Breast epithelium (tissue), 4 donors: ENCODE results near the gene C12orf60. TPM values are rescaled to one million over a fixed set of nuclear protein-coding genes. Genes with fewer than 3 reads are reported as not detected.

Experiments
- DNase-seq, 2 donors: peaks; one replicate each; pipeline ENCODE4 v3.0.0-alpha.2; 2019; ENCODE audit warnings: low spot score in 2 of 2
- H3K27ac ChIP-seq, 2 donors: fragments of 200-600 bp; sonication (generic) in 1 of 2; one replicate each; pipeline ENCODE4 v1.5.1; 2016 to 2019; ENCODE audit warnings: mild to moderate bottlenecking in 1 of 2
- H3K27me3 ChIP-seq, 2 donors: fragments of 200-600 bp; sonication (generic) in 1 of 2; one replicate each; pipeline versions ENCODE4 v1.5.1 to v1.6.0; 2017 to 2019; ENCODE audit warnings: control low read depth in 1 of 2, mild to moderate bottlenecking in 1 of 2
- H3K36me3 ChIP-seq: fragments of 200-600 bp; one replicate; pipeline ENCODE4 v1.5.1; 2019
- H3K4me1 ChIP-seq, 2 donors: fragments of 200-600 bp; sonication (generic); one replicate each; pipeline ENCODE4 v1.5.1; 2016 to 2019; ENCODE audit warnings: control low read depth in 1 of 2
- H3K4me3 ChIP-seq, 3 donors: fragments of 200-600 bp; sonication (generic); 1 replicate in 2 of 3; 2 replicates in 1 of 3; pipeline ENCODE4 v1.5.1; 2016 to 2019; ENCODE audit warnings: mild to moderate bottlenecking in 3 of 3, moderate library complexity in 2 of 3
- H3K9me3 ChIP-seq, 2 donors: fragments of 200-600 bp; sonication (generic) in 1 of 2; one replicate each; pipeline ENCODE4 v1.5.1; 2016 to 2019; ENCODE audit warnings: control low read depth in 1 of 2
- POLR2A ChIP-seq: fragments of 450-650 bp; IDR thresholded peaks from one replicate; pipeline ENCODE4 v1.6.1; 2016; ENCODE audit warnings: antibody characterized with exemption, mild to moderate bottlenecking, moderate library complexity
- POLR2AphosphoS5 ChIP-seq, 3 donors: sonication (generic); formaldehyde crosslinking; IDR thresholded peaks; one replicate each; pipeline ENCODE4 v1.6.1; 2017; ENCODE audit warnings: antibody characterized with exemption in 3 of 3
- intact Hi-C: fragments of 100-400 bp; cut with DNase I; formaldehyde crosslinking; loops from one replicate; pipeline ENCODE4 v1.15.1; 2023; ENCODE audit warnings: low total_unique reads
- total RNA-seq, 3 donors: library from RNA; depleted of rRNA; stranded (reverse); fragments of >200 nt; gene quantifications; one replicate each; pipeline ENCODE4 v1.1.0, GENCODE V29; 2016
- TF ChIP-seq, protein P1 (sequence below), 3 donors: fragments of 450-650 bp; IDR thresholded peaks; one replicate each; pipeline ENCODE4 v1.5.1; 2016 to 2017; ENCODE audit warnings: antibody characterized with exemption in 3 of 3, mild to moderate bottlenecking in 3 of 3, moderate library complexity in 3 of 3

Gene C12orf60
- total RNA-seq, 3 donors from 2014 or later: 1.4 to 2.3 (median 1.6) TPM

DNA sequence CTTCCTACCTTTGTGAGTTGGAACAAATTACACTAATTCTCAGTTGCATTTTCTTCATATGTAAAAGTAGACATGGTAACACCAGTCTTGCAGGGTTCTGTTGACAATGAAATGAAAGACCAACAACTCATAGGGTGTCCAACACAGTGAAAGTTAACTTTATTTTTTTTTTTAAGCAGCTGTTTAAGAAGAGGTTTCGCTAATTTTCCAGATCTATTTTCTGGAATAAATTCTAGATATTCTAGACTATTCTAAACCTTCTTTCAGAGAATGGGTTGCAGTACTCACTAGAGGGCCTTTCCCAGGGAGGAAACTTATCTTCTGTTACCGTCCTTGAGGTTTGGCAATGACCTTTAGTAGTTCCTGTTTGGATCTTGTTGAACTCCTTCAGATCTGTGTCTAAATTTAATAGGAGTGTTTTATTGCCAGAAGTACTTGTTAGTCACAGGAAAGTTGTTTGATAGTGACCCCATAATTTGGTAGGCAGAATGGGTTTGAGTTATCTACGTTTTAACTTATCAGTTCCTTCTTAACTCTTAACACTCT, 42.6 kb downstream of the C12orf60 start:
- no peaks in the 10 kb centered on the region for H3K9me3 ChIP-seq
- no peak for DNase-seq
- H3K4me3 ChIP-seq: no peak overlapping the region
- intact Hi-C loops: no loop called here
- H3K36me3 ChIP-seq: no peaks in the 10 kb centered on the region
- peak overlapping the region; percentile 35 to 49 for H3K27ac ChIP-seq
- no peak for TF ChIP-seq POLR2A
- TF ChIP-seq, protein P1, sequence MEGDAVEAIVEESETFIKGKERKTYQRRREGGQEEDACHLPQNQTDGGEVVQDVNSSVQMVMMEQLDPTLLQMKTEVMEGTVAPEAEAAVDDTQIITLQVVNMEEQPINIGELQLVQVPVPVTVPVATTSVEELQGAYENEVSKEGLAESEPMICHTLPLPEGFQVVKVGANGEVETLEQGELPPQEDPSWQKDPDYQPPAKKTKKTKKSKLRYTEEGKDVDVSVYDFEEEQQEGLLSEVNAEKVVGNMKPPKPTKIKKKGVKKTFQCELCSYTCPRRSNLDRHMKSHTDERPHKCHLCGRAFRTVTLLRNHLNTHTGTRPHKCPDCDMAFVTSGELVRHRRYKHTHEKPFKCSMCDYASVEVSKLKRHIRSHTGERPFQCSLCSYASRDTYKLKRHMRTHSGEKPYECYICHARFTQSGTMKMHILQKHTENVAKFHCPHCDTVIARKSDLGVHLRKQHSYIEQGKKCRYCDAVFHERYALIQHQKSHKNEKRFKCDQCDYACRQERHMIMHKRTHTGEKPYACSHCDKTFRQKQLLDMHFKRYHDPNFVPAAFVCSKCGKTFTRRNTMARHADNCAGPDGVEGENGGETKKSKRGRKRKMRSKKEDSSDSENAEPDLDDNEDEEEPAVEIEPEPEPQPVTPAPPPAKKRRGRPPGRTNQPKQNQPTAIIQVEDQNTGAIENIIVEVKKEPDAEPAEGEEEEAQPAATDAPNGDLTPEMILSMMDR (IDR thresholded peaks at IDR 0.05): peak in 1 of 3 donors; percentile 11
- no peak for TF ChIP-seq POLR2AphosphoS5 (IDR thresholded peaks at IDR 0.05)
- H3K27me3 ChIP-seq: no peaks in the 10 kb centered on the region
- peaks cover 0 to 12% of the 10 kb centered on the region in 2 donors for H3K4me1 ChIP-seq

DNA sequence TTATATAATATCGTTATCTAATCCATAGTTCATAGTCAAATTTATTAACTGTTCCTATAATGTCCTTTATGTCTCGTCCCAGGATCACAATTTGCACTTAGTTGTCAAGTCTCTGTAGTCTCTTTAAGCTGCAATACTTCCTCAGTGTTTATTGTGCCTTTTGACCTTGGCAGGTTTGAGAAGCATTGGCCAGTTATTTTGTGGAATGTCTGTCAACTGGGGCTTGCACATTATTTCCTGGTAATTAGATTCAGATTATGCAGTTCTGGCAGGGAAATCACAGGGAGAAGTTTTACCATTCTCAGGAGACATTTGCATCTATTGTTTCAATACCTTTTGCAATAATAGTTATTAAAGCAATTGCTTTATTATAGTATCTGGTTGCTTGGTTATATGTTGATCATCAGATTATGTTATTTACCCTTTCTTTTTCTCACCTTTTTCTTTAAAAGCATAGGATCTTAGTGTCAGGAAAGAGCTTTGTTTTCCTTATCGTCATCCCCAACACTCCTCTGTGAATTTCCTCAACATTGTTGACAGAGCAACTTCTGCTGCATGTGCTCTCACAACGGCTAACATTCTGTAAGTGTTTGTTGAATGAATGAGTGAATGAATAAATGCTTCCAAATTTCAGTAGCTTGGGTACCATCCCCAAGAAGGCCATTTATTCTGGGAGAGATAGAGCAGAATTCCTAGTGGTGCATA, 43.6 kb downstream of the C12orf60 start:
- Histone ChIP-seq H3K27ac (peak overlapping the region; percentile 28 to 49), H3K27me3 (no peaks in the 10 kb centered on the region), H3K4me1 (peaks cover 0 to 6% of the 10 kb centered on the region in 2 donors), H3K4me3 (no peak overlapping the region), H3K9me3 (no peaks in the 10 kb centered on the region), H3K36me3 (no peaks in the 10 kb centered on the region)
- intact Hi-C loops: no loop called here
- no peak for TF ChIP-seq POLR2AphosphoS5 (IDR thresholded peaks at IDR 0.05)
- TF ChIP-seq POLR2A: no peak
- no peak for DNase-seq

DNA sequence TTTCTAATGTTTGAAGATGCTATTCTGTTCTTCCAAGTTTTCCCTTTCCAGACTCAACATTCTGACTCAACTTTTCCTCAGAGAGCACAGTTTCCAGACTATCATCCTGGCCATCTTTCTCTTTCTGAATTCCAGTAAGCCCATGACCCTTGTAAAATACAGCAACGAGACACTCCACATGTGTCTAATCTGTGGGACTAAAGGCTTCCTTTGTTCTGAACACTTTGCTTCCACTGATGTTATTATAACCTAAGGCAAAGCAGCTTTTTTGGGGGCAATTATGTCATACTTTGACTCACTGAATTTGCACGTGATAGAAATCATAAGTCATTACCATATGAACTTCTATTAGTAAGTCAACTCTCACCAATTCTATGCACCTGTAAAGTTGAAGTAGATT, 46.2 kb downstream of the C12orf60 start:
- no peak for DNase-seq
- TF ChIP-seq, protein P1 (IDR thresholded peaks at IDR 0.05): no peak
- peak in 1 of 3 donors; percentile 33 for TF ChIP-seq POLR2AphosphoS5 (IDR thresholded peaks at IDR 0.05)
- H3K4me1 ChIP-seq: peaks cover 0 to 6% of the 10 kb centered on the region in 2 donors
- H3K9me3 ChIP-seq: no peaks in the 10 kb centered on the region
- H3K4me3 ChIP-seq: no peak overlapping the region
- peak overlapping the region; percentile 27 to 62 for H3K27ac ChIP-seq
- intact Hi-C loops: no loop called here
- H3K36me3 ChIP-seq: no peaks in the 10 kb centered on the region
- H3K27me3 ChIP-seq: no peaks in the 10 kb centered on the region

DNA sequence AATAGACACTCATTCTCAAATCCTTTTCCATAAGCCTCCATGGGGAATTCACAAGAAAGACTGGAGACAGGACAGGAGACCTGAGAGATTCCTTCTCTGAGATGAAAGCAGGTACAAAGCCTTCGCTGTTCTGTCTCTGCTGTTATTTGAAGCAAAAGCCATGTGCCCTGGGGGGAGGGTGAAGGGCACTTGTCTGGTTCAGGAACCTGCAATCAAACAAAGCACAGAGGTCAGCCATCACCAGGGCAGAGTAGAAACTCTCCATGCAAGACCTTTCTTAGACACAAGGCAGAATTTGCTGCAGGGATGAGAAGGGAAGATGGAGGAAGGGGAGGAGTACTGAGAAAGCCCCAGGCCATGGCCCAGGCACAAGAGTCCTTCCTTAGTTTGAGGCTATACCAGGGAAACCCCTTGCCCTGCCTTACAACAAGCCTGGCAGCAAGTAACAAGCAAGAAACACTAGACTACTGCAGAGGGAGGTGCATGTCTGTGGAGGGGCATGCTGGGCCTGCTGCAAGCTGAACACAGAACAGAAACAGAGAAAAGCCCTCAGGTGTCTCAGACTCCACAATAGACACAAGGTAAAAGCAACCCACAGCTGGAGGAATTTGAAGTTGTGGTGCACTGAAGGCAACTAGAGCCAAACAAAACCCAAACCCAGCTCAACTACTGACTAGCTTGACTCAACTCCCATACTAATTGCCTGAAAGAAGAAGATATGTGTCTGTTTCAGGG, 47.6 kb downstream of the C12orf60 start:
- Histone ChIP-seq H3K36me3 (no peaks in the 10 kb centered on the region), H3K27ac (peak overlapping the region; percentile 39 to 62), H3K4me1 (peaks cover 0 to under 1% of the 10 kb centered on the region in 2 donors), H3K9me3 (no peaks in the 10 kb centered on the region), H3K27me3 (no peaks in the 10 kb centered on the region), H3K4me3 (no peak overlapping the region)
- intact Hi-C loops: no loop called here
- no peak for TF ChIP-seq POLR2A
- TF ChIP-seq POLR2AphosphoS5 (IDR thresholded peaks at IDR 0.05): no peak
- TF ChIP-seq, protein P1 (IDR thresholded peaks at IDR 0.05): no peak
- no peak for DNase-seq

DNA sequence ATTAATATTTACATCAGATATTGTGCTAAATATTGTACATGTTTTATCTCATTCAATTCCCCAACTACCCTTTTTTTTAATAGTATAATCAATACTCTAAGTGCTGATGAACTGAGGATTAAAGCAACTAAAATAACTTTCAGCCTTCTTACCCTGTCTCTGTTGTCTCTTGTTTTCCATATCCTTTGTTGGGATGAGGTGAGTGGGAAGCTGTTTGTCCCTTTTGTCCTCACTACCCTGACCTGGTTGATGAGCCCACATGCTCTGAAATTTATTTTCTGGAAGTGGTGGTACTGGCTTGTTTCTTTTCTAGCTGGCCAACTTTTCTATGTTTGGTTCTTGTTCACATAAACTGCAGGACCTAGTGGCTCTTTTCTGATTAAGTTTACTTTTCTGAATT, 49.4 kb downstream of the C12orf60 start:
- no peak overlapping the region for H3K27ac ChIP-seq
- no peak overlapping the region for H3K4me3 ChIP-seq
- intact Hi-C loops: no loop called here
- no peaks in the 10 kb centered on the region for H3K9me3 ChIP-seq
- H3K27me3 ChIP-seq: no peaks in the 10 kb centered on the region
- no peak for DNase-seq
- H3K4me1 ChIP-seq: no peaks in the 10 kb centered on the region
- TF ChIP-seq POLR2AphosphoS5 (IDR thresholded peaks at IDR 0.05) (no peak), POLR2A (no peak)
- TF ChIP-seq, protein P1 (IDR thresholded peaks at IDR 0.05): no peak
- no peaks in the 10 kb centered on the region for H3K36me3 ChIP-seq
